ENCODE data around the gene MET. TPM values are rescaled to one million over a fixed set of nuclear protein-coding genes. Genes with fewer than 3 reads are reported as not detected.

The MET gene
- total RNA-seq, 2 experiments from 2014 or later = 0.16 to 0.27 TPM

- no peak for TF ChIP-seq CTCF (IDR thresholded peaks at IDR 0.05)
- Mint-ChIP-seq H3K27ac (no peak overlapping the region), H3K4me1 (ENCODE audit: low read depth) (no peaks in the 10 kb centered on the region), H3K4me3 (no peak overlapping the region), H3K36me3 (ENCODE audit: low read depth) (no peaks in the 10 kb centered on the region), H3K27me3 (no peaks in the 10 kb centered on the region), H3K9me3 (no peaks in the 10 kb centered on the region)
- ATAC-seq (no peak), DNase-seq (no peak)
- POLR2A ChIA-PET = no interaction called here
- intact Hi-C loops (cut with micrococcal nuclease) = no loop called here
- CTCF ChIA-PET = interaction anchor here (0.7 kb wide), 1 partner anchor 21 kb away, joined by 3 read pairs; no protein-coding TSS in a partner anchor
These were observed 160.7 kb downstream of the MET start for GRCh38 chr7:116832692-116833091.

GRCh38 chr7:116834815-116835504 is 163.0 kb downstream of the MET start:
- ChIA-PET POLR2A (no interaction called here), CTCF (no interaction called here)
- TF ChIP-seq CTCF (IDR thresholded peaks at IDR 0.05) = no peak
- Mint-ChIP-seq H3K9me3 (no peaks in the 10 kb centered on the region), H3K4me1 (ENCODE audit: low read depth) (no peaks in the 10 kb centered on the region), H3K27ac (no peak overlapping the region), H3K27me3 (no peaks in the 10 kb centered on the region), H3K36me3 (ENCODE audit: low read depth) (no peaks in the 10 kb centered on the region), H3K4me3 (no peak overlapping the region)
- DNase-seq = no peak
- intact Hi-C loops (cut with micrococcal nuclease) = no loop called here
- no peak for ATAC-seq

- Mint-ChIP-seq H3K27me3 (peaks cover 2% of the 10 kb centered on the region), H3K27ac (no peak overlapping the region), H3K36me3 (ENCODE audit: low read depth) (no peaks in the 10 kb centered on the region), H3K9me3 (no peaks in the 10 kb centered on the region), H3K4me1 (ENCODE audit: low read depth) (no peaks in the 10 kb centered on the region), H3K4me3 (no peak overlapping the region)
- no peak for ATAC-seq
- CTCF ChIA-PET = interaction anchor here (0.6 kb wide), 1 partner anchor 9 kb away, joined by 3 read pairs; no protein-coding TSS in a partner anchor
- intact Hi-C loops (cut with micrococcal nuclease) = no loop called here
- no peak for DNase-seq
- no peak for TF ChIP-seq CTCF (IDR thresholded peaks at IDR 0.05)
- POLR2A ChIA-PET = no interaction called here
These were observed 164.1 kb downstream of the MET start for GRCh38 chr7:116836048-116836447.

GRCh38 chr7:116836911-116837310 is 164.9 kb downstream of the MET start:
- Mint-ChIP-seq H3K9me3 (no peaks in the 10 kb centered on the region), H3K27me3 (peaks cover 2% of the 10 kb centered on the region), H3K36me3 (ENCODE audit: low read depth) (no peaks in the 10 kb centered on the region), H3K27ac (no peak overlapping the region), H3K4me3 (no peak overlapping the region), H3K4me1 (ENCODE audit: low read depth) (no peaks in the 10 kb centered on the region)
- ChIA-PET POLR2A (no interaction called here), CTCF (no interaction called here)
- ATAC-seq = no peak
- intact Hi-C loops (cut with micrococcal nuclease) = no loop called here
- TF ChIP-seq CTCF (IDR thresholded peaks at IDR 0.05) = no peak
- DNase-seq = no peak

GRCh38 chr7:116837586-116837985 is 165.6 kb downstream of the MET start:
- ChIA-PET POLR2A (no interaction called here), CTCF (no interaction called here)
- Mint-ChIP-seq H3K36me3 (ENCODE audit: low read depth) (no peaks in the 10 kb centered on the region), H3K27me3 (peaks cover 5% of the 10 kb centered on the region), H3K9me3 (no peaks in the 10 kb centered on the region), H3K27ac (no peak overlapping the region), H3K4me1 (ENCODE audit: low read depth) (no peaks in the 10 kb centered on the region), H3K4me3 (no peak overlapping the region)
- ATAC-seq (no peak), DNase-seq (no peak)
- TF ChIP-seq CTCF (IDR thresholded peaks at IDR 0.05) = no peak
- intact Hi-C loops (cut with micrococcal nuclease) = no loop called here
